Cardiac atrium fibroblast (primary cell): Measurements from ENCODE around the gene USP17L11. TPM values are rescaled to one million over a fixed set of nuclear protein-coding genes. Genes with fewer than 3 reads are reported as not detected.

Experiments
- total RNA-seq: library from RNA; depleted of rRNA; stranded (reverse); fragments of >200 nt; gene quantifications from 2 replicates; pipeline ENCODE4 v1.2.3, GENCODE V29; 2015

Gene USP17L11, protein sequence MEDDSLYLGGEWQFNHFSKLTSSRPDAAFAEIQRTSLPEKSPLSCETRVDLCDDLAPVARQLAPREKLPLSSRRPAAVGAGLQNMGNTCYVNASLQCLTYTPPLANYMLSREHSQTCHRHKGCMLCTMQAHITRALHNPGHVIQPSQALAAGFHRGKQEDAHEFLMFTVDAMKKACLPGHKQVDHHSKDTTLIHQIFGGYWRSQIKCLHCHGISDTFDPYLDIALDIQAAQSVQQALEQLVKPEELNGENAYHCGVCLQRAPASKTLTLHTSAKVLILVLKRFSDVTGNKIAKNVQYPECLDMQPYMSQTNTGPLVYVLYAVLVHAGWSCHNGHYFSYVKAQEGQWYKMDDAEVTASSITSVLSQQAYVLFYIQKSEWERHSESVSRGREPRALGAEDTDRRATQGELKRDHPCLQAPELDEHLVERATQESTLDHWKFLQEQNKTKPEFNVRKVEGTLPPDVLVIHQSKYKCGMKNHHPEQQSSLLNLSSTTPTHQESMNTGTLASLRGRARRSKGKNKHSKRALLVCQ
- not detected in 2 replicates for total RNA-seq

GRCh38 chr4:9215105-9215504 lies at the start of gene USP17L11:
TSS of gene USP17L11 (plus strand) at chr4:9215405. CDS start at chr4:9215405, 0 bp downstream.

DNA sequence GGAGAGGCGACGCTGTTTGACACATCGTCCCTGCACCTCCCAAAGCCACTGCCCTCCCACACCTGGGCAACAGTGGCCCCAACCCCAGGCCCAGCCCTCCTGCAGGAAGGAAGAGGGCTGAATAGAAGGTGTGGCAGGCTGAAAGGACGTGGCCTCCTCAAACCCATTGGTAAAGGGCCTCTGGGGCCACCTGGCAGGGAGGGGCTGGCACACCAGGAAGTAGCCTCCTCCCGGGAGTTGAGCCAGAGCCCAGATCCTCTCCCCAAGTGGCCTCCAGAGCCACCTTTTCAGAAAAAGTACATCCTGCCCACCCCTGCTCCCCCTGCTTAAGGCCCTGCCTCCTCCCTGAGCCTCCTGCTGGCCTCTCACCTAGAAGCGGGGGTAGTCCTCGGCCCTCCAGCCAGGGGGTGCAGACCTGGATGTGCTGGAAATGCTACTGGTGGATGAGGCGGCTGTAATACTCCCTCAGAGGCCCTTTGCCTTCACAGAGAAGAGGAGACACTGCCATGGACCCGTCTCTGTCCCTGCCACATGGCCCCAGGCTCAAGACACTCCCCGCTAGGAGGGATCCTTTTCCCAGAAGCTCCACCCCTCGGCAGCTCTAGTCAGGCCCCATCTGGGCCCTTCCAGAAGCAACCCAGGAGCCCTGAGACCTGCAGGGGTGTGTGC lies 45.3 kb upstream of the USP17L11 start, which contains the start of gene FAM90A26:
Gene FAM90A26, plus strand, starts transcription at position 619 of the 669 bp plus-strand sequence. CDS start 2,764 bp downstream, outside the sequence.

DNA sequence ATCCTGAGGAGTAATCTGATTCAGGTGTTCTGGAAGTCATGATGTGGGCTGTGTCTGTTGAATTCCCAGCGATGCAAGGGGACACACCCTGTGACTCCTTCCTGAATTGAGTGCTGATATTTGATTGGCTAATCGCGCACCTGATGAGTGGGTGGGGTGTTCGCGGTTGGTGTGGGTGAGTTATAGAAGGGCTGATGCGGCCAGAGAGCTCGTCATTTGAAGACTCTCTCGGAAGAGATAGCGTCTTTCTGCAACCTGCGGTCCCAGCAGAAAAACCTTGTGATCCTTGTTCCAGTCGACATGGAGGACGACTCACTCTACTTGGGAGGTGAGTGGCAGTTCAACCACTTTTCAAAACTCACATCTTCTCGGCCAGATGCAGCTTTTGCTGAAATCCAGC lies 4.8 kb upstream of the USP17L11 start, which contains the start of gene USP17L10:
Gene USP17L10, plus strand, starts transcription at position 301 of the 400 bp plus-strand sequence. Its CDS starts 0 bp downstream, at position 301.

GRCh38 chr4:9219852-9220251 lies 4.6 kb downstream of the USP17L11 start, which contains the start of gene USP17L12:
TSS of gene USP17L12 (plus strand) at chr4:9220152. CDS start at chr4:9220152, 0 bp downstream.

GRCh38 chr4:9224596-9224995 lies 9.4 kb downstream of the USP17L11 start, which contains the start of gene USP17L13:
TSS of gene USP17L13 (plus strand) at chr4:9224896. CDS start at chr4:9224896, 0 bp downstream.

GRCh38 chr4:9234085-9234484 lies 18.9 kb downstream of the USP17L11 start, which contains the start of gene USP17L15:
TSS of gene USP17L15 (plus strand) at chr4:9234385. CDS start at chr4:9234385, 0 bp downstream.

GRCh38 chr4:9243579-9243978 lies 28.4 kb downstream of the USP17L11 start, which contains the start of gene USP17L17:
TSS of gene USP17L17 (plus strand) at chr4:9243879. CDS start at chr4:9243879, 0 bp downstream.

GRCh38 chr4:9247953-9248680 lies 32.9 kb downstream of the USP17L11 start, which contains the start of gene USP17L18:
TSS of gene USP17L18 (plus strand) at chr4:9248630. CDS start at chr4:9248630, 0 bp downstream.

GRCh38 chr4:9253078-9253477 lies 37.9 kb downstream of the USP17L11 start, which contains the start of gene USP17L19:
TSS of gene USP17L19 (plus strand) at chr4:9253378. CDS start at chr4:9253378, 0 bp downstream.

GRCh38 chr4:9257824-9258223 lies 42.6 kb downstream of the USP17L11 start, which contains the start of gene USP17L20:
TSS of gene USP17L20 (plus strand) at chr4:9258124. CDS start at chr4:9258124, 0 bp downstream.

GRCh38 chr4:9262572-9262971 lies 47.4 kb downstream of the USP17L11 start, which contains the start of gene USP17L21:
TSS of gene USP17L21 (plus strand) at chr4:9262872. CDS start at chr4:9262872, 0 bp downstream.

Other genes starting within 250 kb of the USP17L11 start
- not detected in 2 replicates for gene FAM90A26, start 45.0 kb upstream of the USP17L11 start, total RNA-seq
- not detected in 2 replicates for gene USP17L10, start 4.7 kb upstream of the USP17L11 start, total RNA-seq
- not detected in 2 replicates for gene USP17L12, start 4.7 kb downstream of the USP17L11 start, total RNA-seq
- not detected in 2 replicates for gene USP17L13, start 9.5 kb downstream of the USP17L11 start, total RNA-seq
- not detected in 2 replicates for gene USP17L15, start 19.0 kb downstream of the USP17L11 start, total RNA-seq
- gene USP17L17, start 28.5 kb downstream of the USP17L11 start, total RNA-seq: not detected in 2 replicates
- gene USP17L18, start 33.2 kb downstream of the USP17L11 start, total RNA-seq: not detected in 2 replicates
- gene USP17L19, start 38.0 kb downstream of the USP17L11 start, total RNA-seq: not detected in 2 replicates
- gene USP17L20, start 42.7 kb downstream of the USP17L11 start, total RNA-seq: not detected in 2 replicates
- gene USP17L21, start 47.5 kb downstream of the USP17L11 start, total RNA-seq: not detected in 2 replicates
- gene USP17L22, start 52.2 kb downstream of the USP17L11 start, total RNA-seq: not detected in 2 replicates
- gene USP17L24, start 109.8 kb downstream of the USP17L11 start, total RNA-seq: not detected in 2 replicates
- gene USP17L25, start 114.5 kb downstream of the USP17L11 start, total RNA-seq: not detected in 2 replicates
- not detected in 2 replicates for gene USP17L26, start 119.3 kb downstream of the USP17L11 start, total RNA-seq
- not detected in 2 replicates for gene USP17L5, start 124.0 kb downstream of the USP17L11 start, total RNA-seq
- gene USP17L27, start 128.7 kb downstream of the USP17L11 start, total RNA-seq: not detected in 2 replicates
- gene USP17L28, start 133.5 kb downstream of the USP17L11 start, total RNA-seq: not detected in 2 replicates
- not detected in 2 replicates for gene USP17L29, start 138.2 kb downstream of the USP17L11 start, total RNA-seq
- gene USP17L30, start 147.7 kb downstream of the USP17L11 start, total RNA-seq: not detected in 2 replicates
- gene DEFB131A, start 229.0 kb downstream of the USP17L11 start, total RNA-seq: not detected in 2 replicates